ENCODE results near the gene LYSET. TPM values are rescaled to one million over a fixed set of nuclear protein-coding genes. Genes with fewer than 3 reads are reported as not detected.
A peak's percentile ranks its signal among the peaks of the same experiment; 100 is the strongest.
"Not testable (repeated sequence)": the region's sequence is repeated elsewhere in the genome, so short reads cannot be mapped to it uniquely, and the experiment has no call there.

LYSET gene
- total and polyA plus RNA-seq, 10 of the 15 experiments (the other 5 are each of a cell fraction or from before 2014, with no cell fraction given) = 11.9 to 34.5 (median 21.2) TPM

DNA sequence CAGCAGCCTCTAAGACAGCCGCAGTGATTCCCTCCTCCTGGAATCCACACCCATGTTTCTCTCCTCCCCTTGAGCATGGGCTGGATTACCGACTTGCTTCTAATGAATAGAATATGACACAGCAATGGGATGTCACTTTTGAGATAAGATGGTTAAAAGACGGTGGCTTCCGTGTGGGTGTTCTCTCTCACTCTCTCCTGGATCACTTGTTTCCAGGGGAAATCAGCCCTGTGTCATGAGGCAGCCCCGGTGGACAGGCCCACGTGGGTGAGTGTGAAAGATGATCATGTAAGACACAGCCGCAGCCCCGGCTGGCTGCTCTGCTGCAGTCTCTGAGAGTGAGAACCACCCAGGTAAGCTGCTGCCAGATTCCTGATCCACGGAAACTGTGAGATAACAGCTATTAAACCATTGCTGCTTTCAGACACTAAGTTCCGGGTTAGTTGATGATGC is 11.1 kb upstream of the LYSET start:
- CTCF ChIA-PET = interaction anchor here (1.3 to 5.9 kb wide), 6 partner anchors 9 to 61 kb away, joined by 3 to 47 read pairs (median 7); partner anchors contain the start of genes GON7, ITPK1 and UBR7
- peak; percentile 82 for TF ChIP-seq RAD51 (IDR thresholded peaks at IDR 0.05)
- peak; percentile 96 for TF ChIP-seq RFX5 (IDR thresholded peaks at IDR 0.05; ENCODE audit: low read depth, low read length)
- TF ChIP-seq NBN (IDR thresholded peaks at IDR 0.05) = no peak
- TF ChIP-seq BHLHE40 (IDR thresholded peaks at IDR 0.05; ENCODE audit: borderline replicate concordance in 1 of 2, low read depth in 2 of 2, low read length in 1 of 2) = peak in 1 of 2 experiments; percentile 14; a peak in 1 of 4 replicates
- no peaks in the 10 kb centered on the region for H4K20me1 ChIP-seq (ENCODE audit: control insufficient read depth, insufficient read depth)
- no peaks in the 10 kb centered on the region for H3K9me3 ChIP-seq (replicated peaks; ENCODE audit: control insufficient read depth, insufficient read depth, low read length)
- H3K79me2 ChIP-seq (ENCODE audit: control insufficient read depth, insufficient read depth, low read length) = no peaks in the 10 kb centered on the region
- H3K4me3 ChIP-seq = no peak overlapping the region
- in situ Hi-C loops (cut with MboI) (no loop called here), intact Hi-C loops (cut with micrococcal nuclease; ENCODE audit: unreplicated experiment) (no loop called here)
- POLR2A ChIA-PET = interaction anchor here (1.2 to 3.2 kb wide), 3 partner anchors 10 to 61 kb away, joined by 4 to 19 read pairs (median 5); partner anchors contain the start of genes LYSET and MOAP1
- SMC1A ChIA-PET (ENCODE audit: uncharacterized antibody, unreplicated experiment) = interaction anchor here (0.9 to 8.5 kb wide), 4 partner anchors 8 to 61 kb away, joined by 3 to 69 read pairs (median 8); partner anchors contain the start of genes LYSET and MOAP1
- no peaks in the 10 kb centered on the region for H3K27me3 ChIP-seq (replicated peaks in 1 of 2; ENCODE audit: control insufficient read depth in 2 of 2, insufficient read depth in 2 of 2, low read length in 1 of 2)
- H3K9ac ChIP-seq (ENCODE audit: control insufficient read depth, insufficient read depth, low read length) = no peak overlapping the region
- H3K4me2 ChIP-seq (ENCODE audit: control insufficient read depth, insufficient read depth) = no peak overlapping the region
- FAIRE-seq (no peak), DNase-seq (ENCODE audit: low read depth, low spot score) (no peak), ATAC-seq (peak; percentile 42)
- no peak overlapping the region for H3K27ac ChIP-seq (ENCODE audit: control insufficient read depth, insufficient read depth)
- H3K36me3 ChIP-seq (ENCODE audit: control insufficient read depth in 2 of 2, insufficient read depth in 2 of 2, low read length in 1 of 2) = no peaks in the 10 kb centered on the region
- H3K4me1 ChIP-seq (ENCODE audit: control insufficient read depth, insufficient read depth, low read length) = no peaks in the 10 kb centered on the region
- no peak overlapping the region for H2AFZ ChIP-seq (ENCODE audit: control insufficient read depth, low read depth, low read length)
- RAD21 ChIA-PET (ENCODE audit: unreplicated experiment) = interaction anchor here (1.0 to 1.1 kb wide), 2 partner anchors 14 to 61 kb away, joined by 3 to 4 read pairs; no protein-coding TSS in a partner anchor
- BruUV-seq (replicated peaks) = no TSS peak
- 67% methylated on average over 10 of the region's 10 CpGs for WGBS (ENCODE audit: insufficient coverage, insufficient replicate concordance, low lambda C conversion rate, missing lambda C conversion rate)

DNA sequence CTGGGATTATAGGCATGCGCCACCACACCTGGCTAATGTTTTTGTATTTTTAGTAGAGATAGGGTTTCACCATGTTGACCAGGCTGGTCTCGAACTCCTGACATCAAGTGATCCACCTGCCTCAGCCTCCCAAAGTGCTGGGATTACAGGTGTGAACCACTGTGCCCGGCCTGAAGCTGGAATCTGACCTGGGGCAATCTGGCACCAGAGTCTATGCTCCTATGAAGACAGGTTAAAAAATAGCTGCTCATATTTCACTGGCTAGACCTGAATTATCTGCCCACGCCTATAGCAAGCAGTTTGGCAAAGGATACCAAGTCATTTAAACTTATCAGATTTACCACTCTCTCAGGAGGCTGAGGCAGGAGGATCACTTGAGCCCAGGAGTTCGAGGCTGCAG is 10.4 kb upstream of the LYSET start:
- H3K4me3 ChIP-seq; H3K4me1 ChIP-seq (ENCODE audit: control insufficient read depth, insufficient read depth, low read length); H2AFZ ChIP-seq (ENCODE audit: control insufficient read depth, low read depth, low read length); in situ Hi-C loops (cut with MboI); H3K9me3 ChIP-seq (replicated peaks; ENCODE audit: control insufficient read depth, insufficient read depth, low read length); H4K20me1 ChIP-seq (ENCODE audit: control insufficient read depth, insufficient read depth); ATAC-seq; BruUV-seq (replicated peaks); DNase-seq (ENCODE audit: low read depth, low spot score); H3K79me2 ChIP-seq (ENCODE audit: control insufficient read depth, insufficient read depth, low read length); H3K4me2 ChIP-seq (ENCODE audit: control insufficient read depth, insufficient read depth); H3K36me3 ChIP-seq (ENCODE audit: control insufficient read depth in 2 of 2, insufficient read depth in 2 of 2, low read length in 1 of 2); FAIRE-seq; intact Hi-C loops (cut with micrococcal nuclease; ENCODE audit: unreplicated experiment); H3K27ac ChIP-seq (ENCODE audit: control insufficient read depth, insufficient read depth); H3K9ac ChIP-seq (ENCODE audit: control insufficient read depth, insufficient read depth, low read length); H3K27me3 ChIP-seq (replicated peaks in 1 of 2; ENCODE audit: control insufficient read depth in 2 of 2, insufficient read depth in 2 of 2, low read length in 1 of 2): not testable (repeated sequence)
- ChIA-PET POLR2A (interaction anchor here (1.2 to 3.2 kb wide), 2 partner anchors 9 to 12 kb away, joined by 4 to 19 read pairs; partner anchors contain the start of genes LYSET and MOAP1), SMC1A (ENCODE audit: uncharacterized antibody, unreplicated experiment) (interaction anchor here (0.9 to 8.5 kb wide), 4 partner anchors 8 to 61 kb away, joined by 3 to 69 read pairs (median 8); partner anchors contain the start of genes LYSET and MOAP1), CTCF (interaction anchor here (0.5 to 5.9 kb wide), 8 partner anchors 9 to 150 kb away, joined by 3 to 47 read pairs (median 6); partner anchors contain the start of genes GON7, ITPK1 and UBR7), RAD21 (ENCODE audit: unreplicated experiment) (interaction anchor here (1.0 to 2.1 kb wide), 4 partner anchors 9 to 62 kb away, joined by 3 to 6 read pairs (median 5); partner anchors contain the start of genes LYSET and MOAP1)
- WGBS (ENCODE audit: insufficient coverage, insufficient replicate concordance, low lambda C conversion rate, missing lambda C conversion rate) = 39% methylated on average over 5 of the region's 5 CpGs
